ENCODE data around the gene MAML2. TPM values are rescaled to one million over a fixed set of nuclear protein-coding genes. Genes with fewer than 3 reads are reported as not detected.

MAML2 gene
- total and polyA plus RNA-seq, 2 of the 13 experiments (the other 11 are each of a cell fraction or from before 2014, with no cell fraction given) = 2.3 to 25.9 TPM

DNA sequence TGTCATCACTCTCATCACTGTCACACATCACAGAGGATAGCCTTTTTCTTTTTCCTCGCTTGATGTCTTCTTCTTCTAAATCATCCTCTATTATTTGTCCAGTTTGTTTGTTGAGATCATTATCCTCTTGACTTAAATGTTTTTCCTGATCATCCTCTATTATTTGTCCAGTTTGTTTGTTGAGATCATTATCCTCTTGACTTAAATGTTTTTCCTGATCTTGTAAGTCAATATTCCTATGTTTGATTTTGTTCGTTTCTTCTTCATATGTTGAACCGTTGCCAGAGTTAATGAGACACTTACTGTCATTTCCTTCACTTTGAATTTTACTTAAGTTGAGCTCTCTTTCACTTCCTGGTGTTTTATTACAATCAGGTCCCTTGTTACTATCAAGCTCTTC lies 41.2 kb upstream of the MAML2 start (continued):
- TF ChIP-seq, protein P1, sequence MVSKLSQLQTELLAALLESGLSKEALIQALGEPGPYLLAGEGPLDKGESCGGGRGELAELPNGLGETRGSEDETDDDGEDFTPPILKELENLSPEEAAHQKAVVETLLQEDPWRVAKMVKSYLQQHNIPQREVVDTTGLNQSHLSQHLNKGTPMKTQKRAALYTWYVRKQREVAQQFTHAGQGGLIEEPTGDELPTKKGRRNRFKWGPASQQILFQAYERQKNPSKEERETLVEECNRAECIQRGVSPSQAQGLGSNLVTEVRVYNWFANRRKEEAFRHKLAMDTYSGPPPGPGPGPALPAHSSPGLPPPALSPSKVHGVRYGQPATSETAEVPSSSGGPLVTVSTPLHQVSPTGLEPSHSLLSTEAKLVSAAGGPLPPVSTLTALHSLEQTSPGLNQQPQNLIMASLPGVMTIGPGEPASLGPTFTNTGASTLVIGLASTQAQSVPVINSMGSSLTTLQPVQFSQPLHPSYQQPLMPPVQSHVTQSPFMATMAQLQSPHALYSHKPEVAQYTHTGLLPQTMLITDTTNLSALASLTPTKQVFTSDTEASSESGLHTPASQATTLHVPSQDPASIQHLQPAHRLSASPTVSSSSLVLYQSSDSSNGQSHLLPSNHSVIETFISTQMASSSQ (IDR thresholded peaks at IDR 0.05; ENCODE audit: low read depth) = no peak
- TF ChIP-seq, protein P1 (CRISPR knock-in tag; IDR thresholded peaks at IDR 0.05; ENCODE audit: borderline replicate concordance) = no peak
- TF ChIP-seq SRSF9 (IDR thresholded peaks at IDR 0.05; ENCODE audit: borderline replicate concordance, insufficient read depth, low read depth, low read length, poor library complexity, severe bottlenecking) = no peak
- no peak for TF ChIP-seq PLRG1 (conservative IDR thresholded peaks at IDR 0.05)
- no peak for TF ChIP-seq ZMAT3 (CRISPR knock-in tag; conservative IDR thresholded peaks at IDR 0.05)

- H3K9ac ChIP-seq (ENCODE audit: insufficient read depth, low read depth, low read length) = no peak overlapping the region
- 100% methylated on average over 1 of the region's 1 CpG for WGBS (ENCODE audit: low lambda C conversion rate)
- FAIRE-seq = no peak
Observed at GRCh38 chr11:96376796-96377195, 33.8 kb upstream of the MAML2 start.

More at GRCh38 chr11:96376796-96377195, 33.8 kb upstream of the MAML2 start:
- TF ChIP-seq HIVEP1 (CRISPR knock-in tag; IDR thresholded peaks at IDR 0.05) (no peak), NCOA5 (CRISPR knock-in tag; IDR thresholded peaks at IDR 0.05) (no peak)
- in situ Hi-C loops (cut with HindIII; ENCODE audit: extremely low pct_ligation_motif_present, low pct_unique_long_range_greater_than_20kb) (no loop called here), intact Hi-C loops (cut with micrococcal nuclease; ENCODE audit: unreplicated experiment) (no loop called here)
- CTCF ChIA-PET (ENCODE audit: low intra/inter-chr PET ratio, low total read pairs) = no interaction called here
- DNase-seq (ENCODE audit: low spot score) (no peak), ATAC-seq (no peak)
- H3K36me3 ChIP-seq (replicated peaks in 1 of 2; ENCODE audit: control insufficient read depth in 1 of 2, insufficient read depth in 2 of 2, low read length in 2 of 2) = peaks cover 2 to 12% of the 10 kb centered on the region in 2 experiments; a peak in 2 of 5 replicates
- POLR2A ChIA-PET = no interaction called here
- H3K4me3 ChIP-seq (replicated peaks in 1 of 3; ENCODE audit: insufficient read depth in 1 of 3, low read depth in 2 of 3, low read length in 3 of 3) = no peak overlapping the region
- no peak overlapping the region for H2AFZ ChIP-seq (ENCODE audit: low read length)
- H3K4me2 ChIP-seq (ENCODE audit: low read depth, low read length) = no peak overlapping the region
- H3K9me3 ChIP-seq (ENCODE audit: low read length) = no peaks in the 10 kb centered on the region
- no peaks in the 10 kb centered on the region for H4K20me1 ChIP-seq (ENCODE audit: insufficient read depth, low read length)
- H3K4me1 ChIP-seq (ENCODE audit: insufficient read depth, low read length) = no peaks in the 10 kb centered on the region
- H3K27ac ChIP-seq (ENCODE audit: extremely low read length, insufficient read depth, low read length) = no peak overlapping the region
- H3K27me3 ChIP-seq (ENCODE audit: control insufficient read depth in 1 of 2, insufficient read depth in 2 of 2, low read length in 2 of 2) = no peaks in the 10 kb centered on the region
- BruUV-seq (replicated peaks) = no TSS peak
- H3K79me2 ChIP-seq (ENCODE audit: insufficient read depth, low read length) = no peaks in the 10 kb centered on the region
